Activated naive CD4-positive, alpha-beta T cell (primary cell): ENCODE data around the gene RNLS.

Experiments used
- DNase-seq, 4 experiments: peaks; one replicate each; lab custom pipeline; 2025; lab: John Stamatoyannopoulos, UW

Gene RNLS

DNA sequence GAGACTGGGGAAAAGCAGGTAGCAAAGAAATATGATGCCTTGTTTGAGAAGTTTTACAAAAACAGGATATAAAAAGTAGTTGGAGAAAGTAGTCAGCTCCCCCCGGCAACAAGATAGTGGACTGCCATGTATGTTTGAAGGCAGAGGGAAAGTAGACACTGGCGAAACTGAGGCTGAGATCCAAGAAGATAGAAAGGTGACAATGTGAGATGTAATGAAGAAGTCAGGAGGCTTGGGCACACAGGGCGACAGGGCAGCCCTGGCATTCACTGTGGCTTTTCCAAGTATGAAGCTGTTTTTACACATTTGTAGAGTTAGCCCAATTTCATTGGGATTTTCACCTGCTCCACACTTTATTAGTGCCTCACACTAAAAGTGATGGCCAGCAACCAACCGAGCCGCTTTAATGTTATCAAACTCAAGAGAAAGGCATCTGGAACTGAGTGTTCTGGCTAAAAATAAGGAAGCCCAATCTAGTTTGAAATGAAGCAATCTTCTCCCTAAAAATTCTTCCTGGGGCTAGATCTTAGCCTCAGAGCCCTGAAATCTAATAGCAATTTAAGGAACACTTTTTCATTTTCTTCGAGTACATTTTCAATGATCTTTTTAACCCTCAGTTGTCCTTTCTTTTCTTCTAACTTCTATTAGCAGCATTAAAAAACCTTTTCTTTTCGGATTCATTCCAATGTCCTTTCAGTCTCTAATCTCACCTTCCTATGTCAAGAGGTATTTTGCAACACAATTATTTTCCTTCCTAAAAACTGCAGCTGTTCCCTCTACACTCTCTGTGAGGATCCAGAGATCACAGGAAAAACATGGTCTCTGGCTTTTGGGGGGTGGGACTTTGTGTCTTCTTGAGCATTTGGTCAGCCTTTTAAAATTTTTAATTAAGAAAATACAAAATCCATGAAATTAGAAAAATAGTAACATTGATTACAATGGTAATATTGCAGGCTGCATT is 108.0 kb downstream of the RNLS start:
- no peak for DNase-seq

DNA sequence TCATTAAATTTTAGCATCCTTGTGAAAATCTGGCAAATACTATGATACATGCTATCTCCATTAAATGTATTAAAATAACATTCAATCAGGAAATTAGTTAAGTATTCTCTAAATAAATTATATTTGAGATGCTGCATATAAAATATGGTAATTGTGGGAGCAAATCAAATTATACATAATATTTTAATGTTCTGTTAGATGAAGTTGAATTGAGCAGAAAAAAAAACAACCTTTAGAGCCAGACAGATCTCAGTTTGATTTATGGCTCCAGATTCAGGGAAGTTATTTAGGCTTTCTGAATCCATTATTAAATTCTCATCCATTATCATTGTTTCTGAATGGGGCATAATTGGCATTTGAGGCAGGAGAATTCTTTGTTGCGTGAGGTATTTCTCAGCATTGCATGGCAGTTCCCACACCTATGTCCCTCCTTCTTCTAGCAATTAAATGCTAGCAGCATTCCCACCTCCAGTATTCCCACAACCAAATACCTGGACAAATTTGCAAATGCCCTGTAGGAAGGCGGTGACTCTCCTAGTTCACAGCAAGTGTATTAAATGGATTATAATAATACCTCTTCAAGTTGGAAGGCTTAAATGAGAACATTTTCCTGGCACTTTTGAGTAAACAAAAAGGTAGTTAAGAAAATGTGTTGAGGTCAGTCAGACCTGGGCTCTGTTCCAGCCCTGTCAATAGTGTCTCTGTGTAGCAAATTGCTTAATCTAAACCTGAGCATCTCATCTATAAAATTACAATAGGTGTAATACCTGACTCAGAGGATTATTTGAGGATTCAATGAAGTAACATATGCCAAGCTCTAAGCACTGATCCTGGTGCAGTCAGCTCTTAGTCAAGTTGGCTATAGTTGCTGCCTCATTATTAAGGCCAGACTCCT is 108.9 kb downstream of the RNLS start:
- no peak for DNase-seq

DNA sequence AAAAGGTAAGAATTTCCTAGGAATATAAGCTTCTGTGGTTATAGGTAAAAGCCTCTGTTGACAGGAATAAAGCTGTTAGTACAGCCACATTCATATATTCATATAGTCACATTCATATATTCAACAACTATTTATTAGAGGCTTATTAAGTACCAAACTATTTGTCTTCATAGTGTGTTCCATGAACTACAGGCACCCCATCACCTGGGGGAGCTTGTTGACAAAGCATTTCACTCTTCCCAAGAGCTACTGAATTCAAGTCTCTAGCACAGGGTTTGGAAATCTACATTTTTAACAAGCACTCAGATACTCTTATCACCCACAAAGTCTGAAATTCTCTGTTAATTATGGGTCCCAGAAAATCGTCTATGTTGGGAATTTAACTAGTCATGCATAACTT is 110.6 kb downstream of the RNLS start:
- no peak for DNase-seq

DNA sequence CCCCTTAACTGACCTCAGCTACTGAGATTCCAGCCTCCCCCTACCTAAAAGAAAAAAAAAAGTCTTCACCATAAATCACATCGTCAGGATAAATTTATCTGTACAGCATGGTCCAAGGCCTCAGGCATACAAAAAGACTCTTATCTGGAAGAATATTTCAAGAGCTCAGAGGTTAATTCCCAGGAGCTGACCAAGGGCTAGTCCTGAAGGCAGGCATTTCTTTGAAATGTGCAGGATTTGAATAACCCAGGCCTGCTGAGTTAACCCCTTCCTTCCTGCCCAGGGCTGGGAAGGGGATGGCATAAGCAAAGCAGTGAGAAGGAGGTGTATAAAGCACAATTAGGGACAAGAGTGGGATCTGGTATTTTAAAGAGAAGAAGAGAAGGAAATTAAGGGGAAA is 111.2 kb downstream of the RNLS start:
- no peak for DNase-seq

DNA sequence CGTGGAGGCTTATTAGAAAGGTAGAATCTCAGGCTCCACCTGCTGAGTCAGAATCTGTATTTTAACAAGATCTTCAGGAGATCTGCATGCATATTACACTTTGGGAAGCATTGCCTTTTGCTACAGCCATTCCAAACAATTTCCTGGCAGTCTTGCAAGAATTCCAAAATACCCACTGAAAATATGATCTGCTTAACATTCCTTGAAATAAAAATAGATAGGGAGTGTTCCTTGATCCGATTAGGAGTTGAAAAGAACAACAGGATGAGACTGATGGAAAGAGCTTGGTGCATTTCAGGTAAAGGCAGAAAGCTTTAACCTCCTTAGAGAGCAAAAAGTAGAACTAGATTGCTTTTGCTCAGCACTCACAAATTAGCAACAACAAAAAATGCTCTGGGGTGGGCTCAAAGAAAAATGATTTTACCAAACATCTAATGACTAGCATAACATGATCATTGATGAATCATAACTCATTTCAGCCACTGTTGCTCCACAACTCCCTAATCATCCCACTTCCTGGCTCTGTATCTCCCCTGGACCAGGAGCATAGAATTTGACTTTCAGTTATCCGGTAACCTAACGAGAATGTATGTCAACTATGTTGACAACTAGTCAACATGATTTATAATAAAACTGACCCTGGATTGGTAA is 115.2 kb downstream of the RNLS start:
- DNase-seq = no peak

DNA sequence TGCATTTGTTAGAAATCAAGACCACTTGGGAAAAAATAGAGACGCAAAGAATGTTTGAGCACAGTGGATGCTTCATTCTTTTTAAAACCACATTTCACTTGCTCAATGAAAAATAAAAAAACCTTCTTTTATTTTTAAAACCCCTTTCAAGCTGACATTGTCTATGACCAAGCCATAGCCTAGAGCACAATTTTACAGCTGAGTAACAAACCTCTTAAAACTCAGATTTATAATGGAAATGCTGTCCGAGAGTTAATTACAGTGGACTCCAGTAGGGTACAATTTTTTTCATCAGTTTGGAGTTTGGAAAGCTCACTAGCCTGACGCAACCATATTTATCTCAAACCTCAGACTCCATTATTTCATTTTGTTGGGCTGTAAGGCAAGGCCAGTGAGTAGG is 116.3 kb downstream of the RNLS start:
- DNase-seq = no peak

DNA sequence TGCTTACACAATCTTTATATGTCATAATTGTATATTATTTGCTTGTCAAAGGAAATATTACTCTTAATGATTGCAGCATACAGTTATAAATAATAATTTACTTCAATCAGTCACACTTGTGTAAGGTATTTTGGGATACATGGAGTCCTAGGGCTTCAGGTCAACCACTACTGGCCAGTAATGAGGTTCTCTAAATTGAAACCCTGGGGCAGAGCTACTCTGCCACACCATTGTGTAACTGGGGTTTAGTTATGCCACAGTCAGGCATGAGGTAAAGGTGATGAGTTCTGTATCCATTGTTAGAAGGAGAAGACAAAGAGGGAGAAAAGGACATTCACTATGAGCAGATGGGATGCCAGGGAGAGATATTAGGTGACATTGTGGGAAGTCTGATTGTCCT is 117.4 kb downstream of the RNLS start:
- no peak for DNase-seq

DNA sequence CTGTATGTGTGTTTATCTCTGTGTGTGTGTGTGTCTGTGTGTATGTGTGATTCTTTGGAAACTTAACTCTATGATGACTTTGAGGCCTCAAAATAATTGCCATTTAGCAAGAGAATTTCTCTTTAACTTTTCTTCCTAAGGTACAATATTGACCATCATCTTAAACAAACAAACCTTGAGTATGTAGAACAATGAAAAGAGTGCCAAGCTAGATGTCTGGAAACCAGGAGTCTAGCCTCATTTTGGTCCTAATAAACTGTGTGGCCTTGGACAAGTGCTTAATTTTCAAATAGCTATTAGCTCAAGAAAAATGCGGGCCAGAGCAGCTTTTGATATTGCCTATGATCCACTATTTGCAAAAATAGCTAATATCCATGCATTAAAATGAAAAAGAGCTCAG is 119.3 kb downstream of the RNLS start:
- no peak for DNase-seq

DNA sequence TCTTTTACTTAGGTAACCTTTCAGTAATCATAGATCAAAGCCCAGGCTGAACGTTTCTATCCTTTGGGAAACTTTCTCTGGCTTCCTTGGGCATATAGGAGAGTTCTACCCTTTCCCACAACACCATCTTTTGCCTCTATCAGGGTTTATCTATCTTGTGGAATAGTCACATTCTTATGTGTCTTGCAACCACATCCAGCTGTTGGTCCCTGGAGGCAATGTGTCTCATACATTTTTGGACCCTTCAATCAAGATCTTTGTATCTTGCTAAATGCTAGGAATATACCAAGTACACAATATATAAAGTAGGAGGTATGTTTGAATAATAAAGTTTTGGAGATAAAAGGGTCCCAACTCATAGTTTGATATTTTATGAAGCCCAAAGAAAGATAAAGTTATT is 121.7 kb downstream of the RNLS start:
- no peak for DNase-seq

DNA sequence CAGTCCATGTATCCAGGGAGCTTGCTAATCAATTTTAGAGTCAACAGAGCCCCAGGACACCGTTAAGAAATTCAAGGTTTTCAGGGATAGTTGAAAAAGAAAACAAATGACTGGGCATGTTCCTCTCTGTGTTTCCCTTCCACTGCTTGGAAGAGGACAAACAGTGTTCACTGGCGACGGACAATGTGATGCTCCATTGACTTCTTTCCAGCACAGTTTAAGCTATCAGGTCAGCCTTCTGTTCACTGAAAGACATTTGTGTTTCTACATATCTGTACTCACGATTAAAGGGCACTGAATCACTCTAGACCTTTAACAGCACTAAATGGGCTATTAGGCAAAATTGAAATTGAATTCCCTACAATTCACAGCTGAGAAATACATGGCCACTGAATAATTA is 123.6 kb downstream of the RNLS start:
- no peak for DNase-seq

DNA sequence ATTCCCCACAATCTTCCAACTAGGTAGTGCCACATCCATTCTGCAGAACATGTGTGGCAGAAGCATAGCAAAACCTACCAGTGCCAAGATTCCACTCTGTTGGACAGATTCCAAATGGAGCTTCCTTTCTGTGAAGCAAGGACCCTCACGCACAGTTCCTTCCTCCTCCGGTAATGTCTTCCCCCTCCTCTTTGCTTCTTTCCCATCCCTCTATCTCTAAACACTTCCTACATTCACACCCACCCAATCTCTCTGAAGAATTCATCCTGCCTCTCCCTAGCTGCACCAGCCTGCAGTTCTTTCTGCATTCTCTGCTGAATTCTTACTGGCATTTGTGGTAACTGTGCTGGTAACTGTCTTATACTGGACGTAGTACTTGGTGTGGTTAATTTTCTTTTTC is 124.9 kb downstream of the RNLS start:
- no peak for DNase-seq

DNA sequence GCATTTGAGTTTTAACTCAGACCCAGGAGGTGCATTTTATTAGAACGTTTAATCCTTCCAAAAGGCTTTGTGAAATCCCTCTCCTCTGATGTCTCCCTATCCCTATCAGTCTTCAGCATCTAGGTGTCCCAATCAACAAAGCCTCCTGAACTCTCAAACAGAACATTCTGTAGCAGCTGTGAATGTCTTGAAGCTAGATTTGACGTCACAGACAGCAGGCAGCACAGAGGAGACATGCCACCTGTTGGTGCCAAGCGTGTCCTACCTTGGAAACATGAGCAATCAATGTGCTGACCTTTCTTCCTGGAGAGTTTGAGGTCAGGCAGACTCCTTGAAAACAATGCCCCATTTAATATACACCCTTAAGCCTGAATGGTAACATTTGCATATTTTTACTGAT is 125.5 kb downstream of the RNLS start:
- no peak for DNase-seq

DNA sequence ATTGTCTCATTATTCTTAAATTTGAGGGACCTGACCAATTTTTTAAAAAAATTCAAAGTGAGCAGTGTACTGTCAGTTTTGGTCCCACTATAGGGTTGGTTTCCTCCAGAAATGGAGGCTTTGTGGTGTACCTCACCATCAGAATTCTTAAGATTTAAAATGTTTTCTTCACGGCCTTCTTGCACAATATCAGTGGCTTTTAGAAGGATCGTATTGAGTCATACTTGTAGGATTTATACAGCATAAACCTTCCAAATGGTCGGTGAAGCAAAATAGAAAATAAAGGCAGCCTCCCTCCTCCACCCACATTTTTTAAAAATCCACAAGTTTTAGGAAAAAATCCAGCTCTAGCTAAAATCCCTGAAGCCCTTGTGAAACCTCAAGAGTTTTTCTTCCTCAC is 126.4 kb downstream of the RNLS start:
- DNase-seq = no peak

DNA sequence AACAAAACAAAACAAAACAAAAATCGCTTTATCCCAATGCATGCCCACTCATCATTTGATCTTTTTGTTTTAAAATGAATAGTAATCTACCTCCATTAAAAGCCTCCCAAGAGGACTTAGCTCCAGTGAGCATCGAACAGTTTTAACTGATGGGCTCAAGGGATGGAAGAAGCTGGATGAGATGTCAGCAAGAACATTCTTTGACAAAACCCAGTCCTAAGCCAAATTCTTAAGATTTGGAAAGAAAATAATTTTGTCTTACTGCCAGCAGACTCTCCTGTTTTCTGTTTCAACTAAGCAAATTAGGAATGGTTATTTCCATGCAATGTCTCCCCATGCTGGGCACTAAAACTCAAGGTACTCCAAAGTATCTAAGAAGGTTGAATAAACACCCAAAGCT is 127.3 kb downstream of the RNLS start:
- DNase-seq = no peak

DNA sequence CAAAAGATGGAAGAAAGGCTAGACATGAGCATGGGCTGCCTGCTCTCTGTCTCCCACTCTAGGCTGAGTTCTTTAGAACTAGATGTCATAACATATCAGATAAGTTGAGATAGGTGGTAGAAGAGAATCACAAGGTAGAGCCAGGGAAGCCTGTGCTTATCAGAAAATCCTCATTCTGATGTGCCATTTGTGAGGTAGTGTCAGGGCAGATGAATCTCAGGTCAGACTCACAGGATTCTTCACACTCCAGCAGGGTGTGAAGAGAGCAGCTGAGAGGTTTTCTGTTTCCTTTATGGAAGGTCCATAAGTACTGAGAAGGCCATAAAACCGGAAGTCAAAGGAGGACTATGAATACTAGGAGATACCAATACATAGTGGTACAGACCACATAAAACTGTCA is 132.9 kb downstream of the RNLS start:
- DNase-seq = no peak

DNA sequence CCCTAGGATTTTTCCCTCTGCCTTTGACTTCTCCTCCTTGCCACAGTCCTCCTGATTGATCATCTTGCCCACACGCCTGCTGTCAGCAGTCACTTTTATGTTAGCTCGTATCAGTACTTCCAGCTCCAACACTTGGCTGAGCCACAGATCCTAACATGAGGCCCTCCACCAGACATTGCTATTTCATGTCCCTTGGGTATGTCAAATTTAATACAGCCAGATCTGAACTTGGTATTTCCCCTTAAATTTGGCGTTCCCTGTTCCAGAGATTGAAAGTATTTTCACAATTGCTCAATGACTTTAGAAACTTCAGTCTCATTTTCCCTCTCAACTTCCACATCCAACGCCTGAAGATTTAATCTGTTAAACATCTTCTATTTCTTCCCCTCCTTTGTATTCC is 140.4 kb downstream of the RNLS start:
- no peak for DNase-seq

DNA sequence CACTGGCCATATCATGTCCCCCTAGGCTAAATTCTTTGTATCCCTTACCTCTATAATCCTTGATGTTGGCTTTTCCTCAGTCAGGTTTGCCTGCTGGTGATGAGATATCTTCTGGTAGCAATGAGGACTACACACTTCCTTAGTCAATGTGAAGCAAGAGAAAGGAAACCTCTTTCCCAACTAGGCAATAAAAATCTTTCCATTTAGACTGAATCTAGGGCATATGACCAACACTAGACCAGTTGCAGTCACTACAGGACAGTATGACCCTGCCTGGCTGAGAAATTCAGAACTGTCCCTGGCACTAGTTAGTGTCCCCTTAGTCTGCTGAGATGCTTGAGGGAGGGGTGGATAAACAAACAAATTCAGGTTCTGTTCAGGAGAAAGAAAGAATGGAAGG is 142.6 kb downstream of the RNLS start:
- DNase-seq = no peak

DNA sequence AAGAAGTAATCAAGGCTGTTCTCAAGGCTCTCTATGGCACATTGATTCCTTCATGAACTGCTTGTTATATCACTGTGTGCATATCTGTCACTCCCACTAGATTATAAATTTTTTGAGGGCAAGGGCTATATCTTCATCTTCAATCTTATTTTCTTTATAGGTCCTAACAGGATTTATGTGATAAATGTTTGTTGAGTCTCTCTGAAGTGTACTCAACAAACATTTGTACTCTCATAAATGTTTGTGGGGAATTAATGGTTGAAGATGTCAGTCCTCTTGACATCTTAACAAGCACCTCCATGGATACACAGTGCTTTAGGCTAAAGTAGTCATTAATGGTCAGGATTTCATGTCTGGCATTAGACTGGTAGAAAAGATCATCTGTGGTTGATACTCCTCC is 143.2 kb downstream of the RNLS start:
- DNase-seq = no peak

DNA sequence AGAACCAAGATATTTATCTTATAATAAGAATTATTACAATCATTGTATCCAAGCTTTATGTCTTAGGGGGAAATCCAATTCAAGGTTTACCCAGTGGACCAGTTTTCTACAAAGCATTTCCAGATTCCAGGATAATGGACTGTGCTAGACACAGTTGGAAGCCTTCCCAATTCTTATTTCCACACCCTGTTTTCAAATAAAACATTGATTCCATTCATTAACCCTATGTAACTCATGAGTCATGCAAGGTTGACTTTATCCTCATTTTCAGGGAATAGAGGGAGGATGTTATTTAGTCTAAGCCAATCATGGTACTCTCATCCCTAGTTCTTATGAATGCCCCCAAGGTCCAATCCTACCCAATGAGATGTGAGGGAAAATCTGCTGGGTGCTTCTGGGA is 145.7 kb downstream of the RNLS start:
- no peak for DNase-seq

DNA sequence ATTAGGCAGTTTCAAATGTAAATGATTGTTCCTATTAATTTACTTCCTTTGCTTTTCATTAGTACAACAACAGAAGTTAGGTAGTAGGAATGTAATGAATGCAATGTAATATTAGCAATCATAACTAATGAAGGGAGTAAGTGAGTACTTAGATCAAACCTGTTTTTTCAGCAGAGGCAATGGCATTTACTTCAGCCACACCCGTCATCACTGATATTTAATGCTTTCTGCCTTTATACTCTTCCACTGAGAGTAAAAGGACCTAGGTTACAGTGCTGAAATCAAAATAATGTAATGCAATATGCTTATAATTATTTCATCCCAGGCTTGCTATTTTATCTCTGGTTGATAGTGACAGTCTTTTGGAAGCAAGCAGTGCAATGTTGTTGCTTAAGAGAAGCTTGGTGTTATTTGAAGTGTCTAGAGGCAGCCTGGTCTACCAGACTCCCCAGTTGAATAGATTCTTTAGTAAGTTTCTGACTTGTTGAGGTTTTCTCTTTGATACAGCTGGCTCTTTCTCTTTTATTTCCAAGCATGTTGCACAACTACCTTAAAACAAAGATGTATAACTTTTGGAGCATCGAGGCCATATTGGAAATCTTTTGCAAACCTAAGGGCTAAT is 149.4 kb downstream of the RNLS start:
- no peak for DNase-seq

DNA sequence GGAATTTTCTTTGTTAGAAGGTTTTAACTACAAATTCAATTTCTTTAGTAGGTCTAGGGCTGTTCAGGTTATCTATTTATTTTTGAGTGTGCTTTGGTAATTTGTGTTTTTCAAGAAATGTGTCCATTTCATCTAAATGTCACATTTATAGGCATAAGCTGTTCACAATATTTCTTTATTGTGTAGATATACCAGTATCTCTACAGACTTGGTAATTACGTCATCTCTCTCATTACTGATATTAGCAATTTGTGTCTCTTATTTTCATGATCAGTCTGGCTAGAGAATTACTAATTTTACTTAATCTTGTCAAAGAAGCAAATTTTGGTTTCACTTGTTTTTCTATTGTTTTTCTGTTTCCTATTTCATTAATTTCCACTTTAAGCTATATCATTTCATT is 152.0 kb downstream of the RNLS start:
- no peak for DNase-seq

DNA sequence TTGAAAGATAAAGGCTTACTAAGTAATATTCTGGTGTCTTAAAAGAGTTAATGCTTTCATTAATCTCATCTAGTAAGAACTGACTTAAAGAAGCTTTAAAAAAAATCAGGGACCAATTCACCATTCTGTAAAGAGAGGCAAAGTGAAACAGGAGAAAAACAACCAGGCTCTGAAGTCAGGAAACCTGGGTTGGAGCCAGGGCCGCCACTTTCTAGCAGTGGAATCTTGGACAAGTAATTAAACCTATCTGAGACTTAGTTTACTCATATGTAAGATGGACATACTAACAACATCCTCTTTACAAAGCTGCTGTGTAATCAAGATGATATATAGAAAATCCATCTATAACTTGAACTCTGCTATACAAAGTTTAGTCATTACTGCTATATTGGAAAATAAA is 154.1 kb downstream of the RNLS start:
- no peak for DNase-seq
